GM18909 (cell line): ENCODE data around the gene PCDHGA10.
A peak's percentile ranks its signal among the peaks of the same experiment; 100 is the strongest.
"Not testable (repeated sequence)": the region's sequence is repeated elsewhere in the genome, so short reads cannot be mapped to it uniquely, and the experiment has no call there.

Experiments used
- ATAC-seq: cut with Tn5 transposase; IDR thresholded peaks from one replicate; pipeline ENCODE4 v1.9.1; 2021; ENCODE audit warnings: mild to moderate bottlenecking; ENCODE audit not compliant: unreplicated experiment, poor library complexity

PCDHGA10 gene

DNA sequence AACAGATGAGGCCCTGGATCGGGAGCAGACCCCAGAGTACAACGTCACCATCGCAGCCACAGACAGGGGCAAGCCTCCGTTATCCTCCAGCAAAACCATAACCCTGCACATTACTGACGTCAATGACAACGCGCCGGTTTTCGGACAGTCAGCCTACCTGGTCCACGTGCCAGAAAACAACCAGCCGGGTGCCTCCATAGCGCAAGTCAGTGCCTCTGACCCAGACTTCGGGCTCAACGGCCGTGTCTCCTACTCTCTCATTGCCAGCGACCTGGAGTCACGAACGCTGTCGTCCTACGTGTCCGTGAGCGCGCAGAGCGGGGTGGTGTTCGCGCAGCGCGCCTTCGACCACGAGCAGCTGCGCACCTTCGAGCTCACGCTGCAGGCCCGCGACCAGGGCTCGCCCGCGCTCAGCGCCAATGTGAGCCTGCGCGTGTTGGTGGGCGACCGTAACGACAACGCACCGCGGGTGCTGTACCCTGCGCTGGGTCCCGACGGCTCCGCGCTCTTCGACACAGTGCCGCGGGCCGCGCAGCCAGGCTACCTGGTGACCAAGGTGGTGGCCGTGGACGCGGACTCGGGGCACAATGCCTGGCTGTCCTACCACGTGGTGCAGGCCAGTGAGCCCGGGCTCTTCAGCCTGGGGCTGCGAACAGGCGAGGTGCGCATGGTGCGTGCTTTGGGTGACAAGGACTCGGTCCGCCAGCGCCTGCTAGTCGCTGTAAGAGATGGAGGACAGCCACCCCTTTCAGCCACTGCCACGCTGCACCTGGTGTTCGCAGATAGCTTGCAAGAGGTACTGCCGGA is 6.5 kb downstream of the PCDHGA10 start:
- ATAC-seq: no peak

DNA sequence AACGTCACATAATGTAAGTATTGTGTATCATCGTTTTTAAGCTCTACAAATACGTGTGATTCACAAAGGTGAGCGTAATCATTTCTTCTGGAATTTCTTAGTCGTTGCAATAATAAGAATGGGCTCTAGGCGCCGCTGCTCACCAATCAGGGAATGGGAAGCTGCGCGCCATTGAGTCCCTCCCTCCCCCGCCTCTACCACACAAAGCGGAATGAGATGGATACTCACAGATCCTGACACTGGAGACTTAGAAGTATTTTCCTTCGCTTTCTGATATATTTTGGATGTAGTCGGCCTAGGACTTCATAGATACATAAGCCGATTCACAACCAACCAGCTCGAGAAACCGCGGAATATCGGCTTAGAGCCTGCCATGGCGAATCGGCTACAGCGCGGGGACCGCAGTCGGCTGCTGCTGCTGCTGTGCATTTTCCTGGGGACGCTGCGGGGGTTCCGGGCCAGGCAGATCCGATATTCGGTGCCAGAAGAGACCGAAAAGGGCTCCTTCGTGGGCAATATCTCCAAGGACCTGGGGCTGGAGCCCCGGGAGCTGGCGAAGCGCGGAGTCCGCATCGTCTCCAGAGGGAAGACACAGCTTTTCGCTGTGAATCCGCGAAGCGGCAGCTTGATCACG is 8.2 kb downstream of the PCDHGA10 start, which contains the start of gene PCDHGA11:
Gene PCDHGA11 (plus strand): TSS at position 197 of the 634 bp plus-strand sequence. CDS start 177 bp downstream, at position 374.
- ATAC-seq: peak; percentile 46

DNA sequence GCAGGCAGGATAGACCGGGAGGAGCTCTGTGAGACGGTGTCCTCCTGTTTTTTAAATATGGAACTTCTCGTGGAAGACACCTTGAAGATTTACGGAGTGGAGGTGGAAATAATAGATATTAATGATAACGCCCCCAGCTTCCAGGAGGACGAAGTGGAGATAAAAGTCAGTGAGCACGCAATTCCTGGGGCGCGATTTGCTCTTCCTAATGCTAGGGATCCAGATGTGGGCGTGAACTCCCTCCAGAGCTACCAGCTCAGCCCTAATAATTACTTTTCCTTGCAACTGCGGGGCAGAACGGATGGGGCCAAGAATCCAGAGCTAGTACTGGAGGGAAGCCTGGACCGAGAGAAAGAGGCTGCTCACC is 8.7 kb downstream of the PCDHGA10 start:
- no peak for ATAC-seq

DNA sequence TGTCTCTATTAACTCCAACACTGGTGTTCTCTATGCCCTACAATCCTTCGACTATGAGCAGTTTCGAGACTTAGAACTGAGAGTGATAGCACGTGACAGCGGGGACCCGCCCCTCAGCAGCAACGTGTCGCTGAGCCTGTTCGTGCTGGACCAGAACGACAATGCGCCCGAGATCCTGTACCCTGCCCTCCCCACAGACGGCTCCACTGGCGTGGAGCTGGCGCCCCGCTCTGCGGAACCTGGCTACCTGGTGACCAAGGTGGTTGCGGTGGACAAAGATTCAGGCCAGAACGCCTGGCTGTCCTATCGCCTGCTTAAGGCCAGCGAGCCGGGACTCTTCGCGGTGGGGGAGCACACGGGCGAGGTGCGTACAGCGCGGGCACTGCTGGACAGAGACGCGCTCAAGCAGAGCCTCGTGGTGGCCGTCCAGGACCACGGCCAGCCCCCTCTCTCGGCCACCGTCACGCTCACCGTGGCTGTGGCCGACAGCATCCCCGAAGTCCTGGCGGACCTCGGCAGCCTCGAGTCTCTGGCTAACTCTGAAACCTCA is 10.0 kb downstream of the PCDHGA10 start:
- no peak for ATAC-seq

DNA sequence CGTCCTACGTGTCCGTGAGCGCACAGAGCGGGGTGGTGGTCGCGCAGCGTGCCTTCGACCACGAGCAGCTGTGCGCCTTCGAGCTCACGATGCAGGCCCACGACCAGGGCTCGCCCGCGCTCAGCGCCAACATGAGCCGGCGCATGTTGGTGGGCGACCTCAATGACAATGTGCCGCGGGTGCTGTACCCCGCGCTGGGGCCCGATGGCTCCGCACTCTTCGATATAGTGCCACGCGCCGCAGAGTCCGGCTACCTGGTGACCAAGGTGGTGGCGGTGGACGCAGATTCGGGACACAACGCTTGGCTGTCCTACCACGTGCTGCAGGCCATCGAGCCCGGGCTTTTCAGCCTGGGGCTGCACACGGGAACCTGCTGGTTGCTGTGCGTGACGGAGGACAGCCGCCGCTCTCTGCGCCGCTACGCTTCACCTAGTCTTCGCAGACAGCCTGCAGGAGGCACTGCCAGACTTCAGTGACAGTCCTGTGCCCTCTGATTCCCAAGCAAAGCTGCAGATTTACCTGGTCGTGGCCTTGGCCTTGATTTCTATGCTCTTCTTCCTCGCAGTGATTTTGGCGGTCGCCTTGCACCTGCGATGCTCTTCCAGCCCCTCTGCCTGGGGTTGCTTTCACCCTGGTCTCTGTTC is 15.1 kb downstream of the PCDHGA10 start:
- no peak for ATAC-seq

DNA sequence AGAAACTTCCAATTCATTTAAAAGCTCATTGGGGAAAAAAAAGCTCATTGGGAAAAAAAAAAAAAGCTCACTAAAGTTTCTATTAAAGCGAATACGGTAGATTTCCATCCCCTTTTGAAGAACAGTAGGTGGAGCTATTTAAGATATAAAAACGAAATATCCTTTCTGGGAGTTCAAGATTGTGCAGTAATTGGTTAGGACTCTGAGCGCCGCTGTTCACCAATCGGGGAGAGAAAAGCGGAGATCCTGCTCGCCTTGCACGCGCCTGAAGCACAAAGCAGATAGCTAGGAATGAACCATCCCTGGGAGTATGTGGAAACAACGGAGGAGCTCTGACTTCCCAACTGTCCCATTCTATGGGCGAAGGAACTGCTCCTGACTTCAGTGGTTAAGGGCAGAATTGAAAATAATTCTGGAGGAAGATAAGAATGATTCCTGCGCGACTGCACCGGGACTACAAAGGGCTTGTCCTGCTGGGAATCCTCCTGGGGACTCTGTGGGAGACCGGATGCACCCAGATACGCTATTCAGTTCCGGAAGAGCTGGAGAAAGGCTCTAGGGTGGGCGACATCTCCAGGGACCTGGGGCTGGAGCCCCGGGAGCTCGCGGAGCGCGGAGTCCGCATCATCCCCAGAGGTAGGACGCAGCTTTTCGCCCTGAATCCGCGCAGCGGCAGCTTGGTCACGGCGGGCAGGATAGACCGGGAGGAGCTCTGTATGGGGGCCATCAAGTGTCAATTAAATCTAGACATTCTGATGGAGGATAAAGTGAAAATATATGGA is 17.7 kb downstream of the PCDHGA10 start, which contains the start of gene PCDHGA12:
Gene PCDHGA12 (plus strand): TSS at position 176 of the 782 bp plus-strand sequence. CDS start 253 bp downstream, at position 429.
- ATAC-seq: peak; percentile 81

DNA sequence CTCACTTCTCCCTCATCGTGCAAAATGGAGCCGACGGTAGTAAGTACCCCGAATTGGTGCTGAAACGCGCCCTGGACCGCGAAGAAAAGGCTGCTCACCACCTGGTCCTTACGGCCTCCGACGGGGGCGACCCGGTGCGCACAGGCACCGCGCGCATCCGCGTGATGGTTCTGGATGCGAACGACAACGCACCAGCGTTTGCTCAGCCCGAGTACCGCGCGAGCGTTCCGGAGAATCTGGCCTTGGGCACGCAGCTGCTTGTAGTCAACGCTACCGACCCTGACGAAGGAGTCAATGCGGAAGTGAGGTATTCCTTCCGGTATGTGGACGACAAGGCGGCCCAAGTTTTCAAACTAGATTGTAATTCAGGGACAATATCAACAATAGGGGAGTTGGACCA is 18.5 kb downstream of the PCDHGA10 start:
- no peak for ATAC-seq

DNA sequence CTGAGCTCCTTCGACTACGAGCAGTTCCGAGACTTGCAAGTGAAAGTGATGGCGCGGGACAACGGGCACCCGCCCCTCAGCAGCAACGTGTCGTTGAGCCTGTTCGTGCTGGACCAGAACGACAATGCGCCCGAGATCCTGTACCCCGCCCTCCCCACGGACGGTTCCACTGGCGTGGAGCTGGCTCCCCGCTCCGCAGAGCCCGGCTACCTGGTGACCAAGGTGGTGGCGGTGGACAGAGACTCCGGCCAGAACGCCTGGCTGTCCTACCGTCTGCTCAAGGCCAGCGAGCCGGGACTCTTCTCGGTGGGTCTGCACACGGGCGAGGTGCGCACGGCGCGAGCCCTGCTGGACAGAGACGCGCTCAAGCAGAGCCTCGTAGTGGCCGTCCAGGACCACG is 19.5 kb downstream of the PCDHGA10 start:
- ATAC-seq: not testable (repeated sequence)

DNA sequence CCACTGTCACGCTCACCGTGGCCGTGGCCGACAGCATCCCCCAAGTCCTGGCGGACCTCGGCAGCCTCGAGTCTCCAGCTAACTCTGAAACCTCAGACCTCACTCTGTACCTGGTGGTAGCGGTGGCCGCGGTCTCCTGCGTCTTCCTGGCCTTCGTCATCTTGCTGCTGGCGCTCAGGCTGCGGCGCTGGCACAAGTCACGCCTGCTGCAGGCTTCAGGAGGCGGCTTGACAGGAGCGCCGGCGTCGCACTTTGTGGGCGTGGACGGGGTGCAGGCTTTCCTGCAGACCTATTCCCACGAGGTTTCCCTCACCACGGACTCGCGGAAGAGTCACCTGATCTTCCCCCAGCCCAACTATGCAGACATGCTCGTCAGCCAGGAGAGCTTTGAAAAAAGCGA is 19.9 kb downstream of the PCDHGA10 start:
- not testable (repeated sequence) for ATAC-seq

DNA sequence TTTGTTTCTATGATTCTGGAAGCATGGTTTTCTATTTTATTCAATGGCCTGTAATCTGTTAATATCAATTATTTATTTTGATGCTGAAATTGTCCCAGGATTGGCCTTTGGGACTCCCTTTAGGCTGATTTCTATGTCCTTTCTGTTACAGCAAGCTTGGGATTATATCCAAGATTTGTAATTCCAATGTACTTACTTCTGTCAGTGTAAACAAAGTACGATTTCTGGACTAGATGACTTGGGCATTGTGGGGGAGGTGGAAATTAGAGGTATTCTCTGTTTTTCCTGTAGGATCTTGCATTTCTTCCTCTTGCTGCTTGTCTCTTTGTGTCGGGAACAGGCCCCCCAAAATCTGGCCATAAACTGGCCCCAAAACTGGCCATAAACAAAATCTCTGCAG is 21.2 kb downstream of the PCDHGA10 start:
- ATAC-seq: no peak

DNA sequence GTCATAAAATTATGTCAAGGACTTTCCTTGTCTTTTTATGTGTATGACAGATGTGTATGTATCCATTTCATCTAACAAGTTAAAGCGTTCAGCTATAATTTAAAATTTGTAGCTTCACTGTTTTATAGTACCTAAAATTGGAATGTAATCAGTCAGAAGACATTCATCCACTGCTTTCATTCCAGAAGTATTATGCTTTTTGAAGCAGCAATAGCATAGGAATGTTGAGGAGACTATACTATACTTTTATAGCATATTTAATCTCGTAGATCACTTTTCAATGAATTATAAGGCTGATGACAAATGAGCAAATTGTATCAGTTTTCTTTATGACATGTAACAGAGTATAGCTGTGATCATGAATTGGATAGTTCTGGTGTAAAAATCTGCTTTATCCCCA is 24.4 kb downstream of the PCDHGA10 start:
- ATAC-seq: no peak

DNA sequence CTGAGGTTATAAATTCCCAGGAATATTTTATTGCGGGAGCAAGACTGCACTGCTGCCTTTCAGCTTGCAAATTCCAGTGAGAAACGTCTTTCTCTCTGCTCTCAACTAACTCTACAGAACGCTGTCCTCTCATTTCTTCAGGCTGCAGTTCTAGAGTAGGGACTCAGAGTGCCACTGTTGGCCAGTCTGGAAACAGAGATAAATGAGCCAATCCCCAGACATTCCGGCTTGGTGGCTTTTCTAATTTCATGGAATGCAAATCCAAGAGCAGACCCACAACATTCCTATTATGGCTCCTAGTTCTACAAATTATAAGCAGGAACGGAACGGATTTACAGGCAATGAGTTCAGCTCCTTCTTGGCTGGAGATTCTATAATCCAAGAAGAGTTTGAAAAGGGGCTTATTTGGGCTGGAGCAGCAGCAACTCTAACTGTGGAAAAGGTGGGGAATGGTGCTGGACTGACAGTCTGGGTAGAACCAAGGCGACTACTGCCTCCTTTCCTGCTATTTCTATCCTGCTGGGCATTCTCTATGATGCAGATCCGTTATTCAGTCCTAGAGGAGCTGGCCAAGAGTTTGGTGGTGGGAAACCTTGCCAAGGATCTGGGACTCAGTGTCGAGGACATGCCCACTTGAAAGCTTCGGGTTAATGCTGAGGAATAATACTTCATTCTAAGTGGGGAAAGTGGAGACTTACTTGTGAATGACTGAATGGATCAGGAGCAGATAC is 26.8 kb downstream of the PCDHGA10 start:
- ATAC-seq: no peak

DNA sequence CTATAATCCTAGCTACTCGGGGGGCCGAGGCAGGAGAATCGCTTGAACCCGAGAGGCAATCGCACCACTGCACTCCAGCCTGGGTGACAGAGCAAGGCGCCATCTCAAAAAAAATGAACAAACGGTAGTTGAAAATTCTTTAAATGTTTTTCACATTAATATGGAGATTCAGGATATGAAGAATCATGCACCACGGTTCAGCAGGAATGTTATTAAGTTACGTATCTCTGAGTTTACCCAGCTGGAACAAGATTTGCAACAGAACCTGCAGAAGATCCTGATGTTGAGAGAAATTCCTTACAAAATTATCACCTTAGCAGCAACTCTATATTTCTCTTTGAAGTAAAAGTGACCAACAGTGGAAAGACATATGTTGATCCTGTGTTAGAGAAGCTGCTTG is 27.6 kb downstream of the PCDHGA10 start:
- ATAC-seq: no peak

DNA sequence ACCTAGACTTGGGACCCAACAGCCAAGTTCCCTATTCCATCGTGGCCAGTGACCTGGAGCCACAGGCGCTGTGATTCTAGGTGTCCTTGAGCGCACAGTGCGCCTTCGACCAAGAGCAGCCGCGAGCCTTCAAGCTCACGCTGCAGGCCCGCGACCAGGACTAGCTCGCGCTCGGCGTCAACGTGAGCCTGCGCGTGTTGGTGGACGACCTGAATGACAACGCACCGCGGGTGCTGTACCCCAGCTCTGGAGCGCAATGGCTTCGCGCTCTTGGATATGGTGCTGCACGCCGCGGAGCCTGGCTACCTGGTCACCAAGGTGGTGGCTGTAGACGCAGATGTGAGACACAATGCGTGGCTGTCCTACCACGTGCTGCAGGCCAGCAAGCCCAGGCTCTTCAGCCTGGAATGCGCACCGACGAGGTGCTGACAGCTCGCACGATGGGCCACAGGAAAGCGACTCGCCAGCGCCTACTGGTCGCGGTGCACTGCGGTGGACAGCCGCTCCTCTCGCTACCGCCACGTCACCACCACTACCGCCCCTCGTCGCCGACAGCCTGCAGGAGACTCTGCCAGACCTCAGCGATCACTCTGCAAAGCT is 28.9 kb downstream of the PCDHGA10 start:
- ATAC-seq: no peak

DNA sequence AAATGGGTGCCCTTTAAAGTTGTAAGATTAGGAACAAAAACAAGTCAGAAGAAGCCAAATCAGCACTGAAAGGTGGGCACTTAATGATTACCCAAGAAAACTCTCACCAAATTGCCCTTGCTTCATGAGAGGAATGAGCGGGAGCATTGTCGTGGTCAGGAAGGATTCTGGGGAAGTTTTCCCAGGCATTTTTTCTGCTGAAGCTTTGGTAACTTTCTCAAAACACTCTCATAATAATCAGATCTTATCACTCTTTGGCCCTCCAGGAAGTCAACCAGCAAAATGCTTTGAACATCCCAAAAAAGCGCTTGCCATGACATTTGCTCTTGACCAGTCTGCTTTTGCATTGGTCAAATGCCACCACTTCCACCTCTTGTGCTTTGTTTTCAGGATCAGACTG is 52.6 kb downstream of the PCDHGA10 start:
- ATAC-seq: no peak
